Breast epithelium (tissue), 3 donors: Measurements from ENCODE around the gene MET.

Experiments
- CTCF ChIP-seq, 3 donors: fragments of 450-650 bp; IDR thresholded peaks; one replicate each; pipeline ENCODE4 v1.5.1; 2016 to 2017; ENCODE audit warnings: antibody characterized with exemption in 3 of 3, mild to moderate bottlenecking in 3 of 3, moderate library complexity in 3 of 3
- POLR2A ChIP-seq: fragments of 450-650 bp; IDR thresholded peaks from one replicate; pipeline ENCODE4 v1.6.1; 2016; ENCODE audit warnings: antibody characterized with exemption, mild to moderate bottlenecking, moderate library complexity

DNA sequence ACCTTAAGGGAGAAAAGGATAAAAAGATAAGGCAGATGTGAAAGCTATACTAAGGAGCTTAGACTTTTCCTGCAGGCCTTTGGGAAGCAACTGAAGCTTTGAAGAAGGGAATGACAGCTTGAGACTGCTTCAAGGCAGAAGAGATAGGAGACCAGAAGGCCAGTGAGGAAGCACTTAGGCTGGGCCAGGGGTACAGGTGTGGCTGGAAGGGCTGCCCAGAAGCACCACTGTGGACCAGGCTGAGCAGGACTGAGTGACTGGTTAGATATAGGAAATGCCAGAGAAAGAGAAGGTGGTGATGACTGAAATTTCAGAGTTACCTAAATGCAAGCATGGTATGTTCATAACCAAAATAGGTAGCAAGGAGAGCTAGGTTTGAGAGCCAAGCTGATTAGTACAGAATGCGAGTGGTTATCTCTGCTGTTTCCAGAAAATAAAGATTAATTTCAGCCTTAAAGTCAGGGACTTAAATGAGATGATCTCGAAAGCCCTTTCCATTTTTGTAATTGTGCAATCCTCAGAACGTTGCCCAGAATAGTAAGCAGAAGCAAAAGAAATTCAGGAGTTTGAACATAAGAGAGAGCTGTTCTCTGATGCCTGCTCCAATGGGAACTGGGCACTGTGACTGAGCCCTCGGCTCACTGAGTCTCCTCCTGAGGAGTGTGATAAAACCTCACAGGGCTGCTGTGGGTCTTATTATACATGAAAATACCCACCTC lies 54.9 kb downstream of the MET start:
- TF ChIP-seq CTCF (IDR thresholded peaks at IDR 0.05) (no peak), POLR2A (no peak)
